Stimulated activated CD8-positive, alpha-beta memory T cell treated with anti-CD3 and anti-CD28 coated beads, Interleukin-7, amount 100 ng/mL, for 24 hours (primary cell): Measurements from ENCODE around the gene ARHGDIA.

Source experiments
- DNase-seq: peaks from one replicate; pipeline ENCODE4 v3.0.0-alpha.2; 2020; ENCODE audit warnings: low read depth

ARHGDIA gene

DNA sequence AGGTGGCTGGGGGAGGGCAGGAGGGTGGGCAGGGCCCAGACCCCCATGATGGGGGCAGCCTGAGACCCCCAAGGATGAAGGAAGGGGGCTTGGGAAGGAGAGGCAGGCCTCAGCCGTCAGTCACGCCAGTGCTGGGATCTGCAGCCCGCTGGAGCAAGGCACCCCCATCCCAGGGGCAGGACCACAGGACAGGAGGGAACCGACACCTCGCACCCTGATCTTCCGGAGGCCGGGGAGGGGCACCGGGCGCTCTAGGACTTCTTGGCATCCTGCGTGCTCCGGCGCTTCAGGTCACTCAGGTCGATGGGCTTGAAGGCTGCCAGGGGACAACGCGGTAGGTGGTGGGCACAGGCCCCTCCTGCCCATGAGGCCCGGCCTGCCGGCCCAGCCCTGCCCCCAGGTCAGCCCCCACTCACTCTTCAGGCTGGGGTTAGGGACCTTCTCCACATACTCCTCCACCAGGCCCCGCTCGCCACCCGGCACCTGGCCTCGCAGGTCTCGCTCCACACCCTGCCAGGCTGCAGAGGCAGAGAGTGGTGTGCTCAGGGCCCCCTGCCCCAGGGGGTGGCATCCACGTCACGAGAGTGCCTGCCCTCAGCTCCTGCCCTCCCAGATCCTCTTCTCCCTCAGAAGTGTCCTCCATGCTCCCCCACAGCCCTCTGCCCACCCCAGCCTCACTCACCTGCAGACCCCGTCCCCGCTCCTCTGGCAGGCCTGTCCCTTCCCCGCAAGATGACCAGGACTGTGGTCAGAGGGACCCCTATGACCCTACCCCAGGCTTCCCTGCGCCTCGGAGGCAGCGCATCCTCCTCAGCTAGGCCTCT is 47.9 kb downstream of the ARHGDIA start:
- DNase-seq = no peak

- DNase-seq = no peak
Observed at GRCh38 chr17:81822312-81822637, 48.9 kb downstream of the ARHGDIA start.

GRCh38 chr17:81821603-81822311 is 49.4 kb downstream of the ARHGDIA start:
- no peak for DNase-seq

DNA sequence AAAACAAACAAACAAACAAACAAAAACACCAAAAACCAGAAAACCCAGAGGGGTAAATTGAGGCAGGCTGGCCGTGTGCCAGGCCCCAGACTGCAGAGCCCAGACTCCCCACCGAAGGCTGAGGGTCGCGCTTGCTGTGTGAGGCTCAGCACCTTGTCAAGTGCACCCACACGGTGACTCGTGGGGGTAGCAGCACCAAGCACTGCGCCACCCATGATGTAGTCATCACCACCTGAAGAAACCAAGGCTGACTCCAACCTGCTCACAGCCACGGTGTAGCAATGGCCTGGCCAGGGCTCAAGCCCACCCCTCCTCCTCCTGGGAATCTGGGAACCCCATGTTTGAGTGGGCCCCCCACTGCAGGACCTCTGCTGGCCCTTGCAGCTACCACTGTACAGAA is 50.0 kb downstream of the ARHGDIA start:
- no peak for DNase-seq

DNA sequence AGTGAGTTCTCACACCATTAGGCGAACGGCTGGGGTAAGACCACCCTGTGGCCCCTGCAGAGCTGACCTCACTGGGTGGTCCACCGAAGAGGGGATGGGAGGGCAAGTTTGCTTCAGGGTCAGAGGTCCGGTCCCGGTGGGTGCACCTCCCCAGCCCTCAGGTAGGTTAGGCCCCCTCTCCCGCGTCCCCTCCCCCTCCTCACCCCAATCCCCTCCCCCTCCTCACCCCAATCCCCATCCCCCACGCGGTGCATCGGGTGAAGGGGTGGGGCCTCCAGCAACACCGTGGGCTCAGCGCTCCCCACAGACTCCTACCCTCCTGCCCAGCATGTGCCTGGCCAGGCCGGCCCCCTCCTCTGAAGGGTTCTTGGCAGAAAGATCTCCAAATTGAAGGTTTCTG is 51.4 kb downstream of the ARHGDIA start:
- no peak for DNase-seq

DNA sequence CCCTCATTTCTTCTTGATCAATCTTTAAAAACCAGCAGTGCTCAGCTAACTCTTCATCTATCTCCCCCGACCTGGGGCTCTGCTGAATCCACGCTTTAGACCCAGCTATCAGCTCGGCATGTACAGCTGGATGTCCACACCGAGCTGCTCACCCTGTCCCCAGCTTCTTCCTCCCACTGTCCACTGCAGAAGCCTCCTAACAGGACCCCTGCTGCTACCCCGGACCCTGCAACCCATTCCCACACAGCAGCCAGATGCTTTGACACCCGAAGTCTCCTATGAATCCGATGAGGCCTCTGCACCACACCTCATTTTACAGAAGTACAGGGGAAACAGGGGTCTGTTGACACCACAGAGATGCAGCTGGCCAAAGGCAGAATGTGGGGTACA is 53.4 kb downstream of the ARHGDIA start:
- no peak for DNase-seq
